ENCODE data around the gene ATP2B3.

Gene ATP2B3

GRCh38 chrX:153490217-153490930 is 27.1 kb upstream of the ATP2B3 start:
- DNase-seq: no peak

GRCh38 chrX:153491351-153491914 is 26.0 kb upstream of the ATP2B3 start:
- DNase-seq: no peak

GRCh38 chrX:153491918-153492317 is 25.5 kb upstream of the ATP2B3 start:
- no peak for DNase-seq

GRCh38 chrX:153492543-153492942 is 24.9 kb upstream of the ATP2B3 start:
- DNase-seq: no peak

- no peak for DNase-seq
These were observed 24.4 kb upstream of the ATP2B3 start for GRCh38 chrX:153493085-153493484.

- no peak for DNase-seq
These were observed 23.4 kb upstream of the ATP2B3 start for GRCh38 chrX:153494061-153494460.

GRCh38 chrX:153494541-153495361 is 22.7 kb upstream of the ATP2B3 start, which contains the start of gene BGN:
Gene BGN, plus strand, starts transcription at chrX:153494980. Its CDS starts 9,652 bp downstream, at chrX:153504632.
- no peak for DNase-seq

GRCh38 chrX:153495362-153495751 is 22.1 kb upstream of the ATP2B3 start:
- DNase-seq: no peak

- DNase-seq: no peak
These were observed 21.4 kb upstream of the ATP2B3 start for GRCh38 chrX:153495903-153496589.

- DNase-seq: no peak
These were observed 20.9 kb upstream of the ATP2B3 start for GRCh38 chrX:153496590-153496959.

- DNase-seq: no peak
These were observed 19.0 kb upstream of the ATP2B3 start for GRCh38 chrX:153498453-153498852.

GRCh38 chrX:153499341-153499740 is 18.1 kb upstream of the ATP2B3 start:
- DNase-seq: no peak

- DNase-seq: no peak
These were observed 17.6 kb upstream of the ATP2B3 start for GRCh38 chrX:153499876-153500275.

GRCh38 chrX:153500676-153501280 is 16.7 kb upstream of the ATP2B3 start:
- DNase-seq: no peak

- no peak for DNase-seq
These were observed 15.9 kb upstream of the ATP2B3 start for GRCh38 chrX:153501530-153501929.

- DNase-seq: no peak
These were observed 15.3 kb upstream of the ATP2B3 start for GRCh38 chrX:153502131-153502530.

- no peak for DNase-seq
These were observed 14.6 kb upstream of the ATP2B3 start for GRCh38 chrX:153502796-153503195.

- no peak for DNase-seq
These were observed 12.9 kb upstream of the ATP2B3 start for GRCh38 chrX:153504445-153505016.

GRCh38 chrX:153505361-153505760 is 12.1 kb upstream of the ATP2B3 start:
- DNase-seq: no peak

GRCh38 chrX:153507484-153508178 is 9.8 kb upstream of the ATP2B3 start:
- DNase-seq: peak; percentile 29

- no peak for DNase-seq
These were observed 7.8 kb upstream of the ATP2B3 start for GRCh38 chrX:153509592-153509991.

- DNase-seq: no peak
These were observed 7.1 kb upstream of the ATP2B3 start for GRCh38 chrX:153510383-153510782.

Measured in NK-92 treated with Interleukin-12 subunit alpha and Interleukin-12 subunit beta, amount 100 ng/mL, for 24 hours (cell line).